H1 (cell line): ENCODE data around the gene EEPD1. TPM values are rescaled to one million over a fixed set of nuclear protein-coding genes. Genes with fewer than 3 reads are reported as not detected.

Experiments
- CTCF ChIA-PET: fragments of 300-600 bp; sonication (Branson Sonifier 250); formaldehyde crosslinking; loops from one replicate; lab custom pipeline; 2021; ENCODE audit not compliant: partially characterized antibody; lab: Charles Lee
- POLR2A ChIA-PET: fragments of 300-600 bp; sonication (Branson Sonifier 250); formaldehyde crosslinking; loops from one replicate; lab custom pipeline; 2021; ENCODE audit warnings: inconsistent platforms; ENCODE audit not compliant: partially characterized antibody; lab: Charles Lee
- DNase-seq, 2 experiments: peaks; one replicate each; pipeline versions ENCODE4 v3.0.0 to v3.0.0-alpha.2; 2010 to 2022; ENCODE audit warnings: low spot score in 2 of 2, low read depth in 1 of 2, mixed read lengths in 1 of 2
- FAIRE-seq: peaks from 2 replicates; lab custom pipeline; 2011; peaks lifted over from hg19 to GRCh38; lab: Jason Lieb, UNC
- H2AFZ ChIP-seq: 2 replicates; pipeline ENCODE4 v1.8.1; 2012; ENCODE audit warnings: low read length, inconsistent platforms
- H2AK5ac ChIP-seq: 2 replicates; pipeline ENCODE4 v1.6.1; 2013; ENCODE audit warnings: low read depth, low read length
- H2BK120ac ChIP-seq: replicated peaks from 2 replicates; pipeline ENCODE3; 2013; ENCODE audit warnings: low read depth, low read length, inconsistent platforms
- H2BK12ac ChIP-seq: 2 replicates; pipeline ENCODE4 v1.6.1; 2013; ENCODE audit warnings: low read depth, low read length
- H2BK15ac ChIP-seq: 2 replicates; pipeline ENCODE4 v1.6.1; 2013; ENCODE audit warnings: low read length
- H2BK20ac ChIP-seq: 2 replicates; pipeline ENCODE4 v1.6.1; 2013; ENCODE audit warnings: low read length
- H2BK5ac ChIP-seq: 2 replicates; pipeline ENCODE4 v1.6.1; 2013; ENCODE audit warnings: low read depth, low read length
- H3K14ac ChIP-seq: 2 replicates; pipeline ENCODE4 v1.6.1; 2013; ENCODE audit warnings: inconsistent platforms; ENCODE audit not compliant: insufficient read length
- H3K18ac ChIP-seq: 2 replicates; pipeline ENCODE4 v1.6.1; 2013; ENCODE audit warnings: low read length; ENCODE audit errors: extremely low read depth
- H3K23ac ChIP-seq: 2 replicates; pipeline ENCODE4 v1.6.1; 2013; ENCODE audit warnings: inconsistent platforms; ENCODE audit not compliant: insufficient read length
- H3K23me2 ChIP-seq: 2 replicates; pipeline ENCODE4 v1.6.1; 2013; ENCODE audit warnings: low read depth, low read length
- H3K27ac ChIP-seq: 2 replicates; pipeline ENCODE4 v1.6.1; 2011; ENCODE audit warnings: low read depth, low read length, inconsistent platforms
- H3K27me3 ChIP-seq, 4 experiments: replicated peaks in 1 of 4; 1 replicate in 1 of 4; 2 replicates in 3 of 4; pipeline versions ENCODE4 v1.6.1 to v1.8.1; 2011 to 2013; ENCODE audit warnings: low read length in 3 of 4, mild to moderate bottlenecking in 3 of 4, inconsistent platforms in 2 of 4, mixed read lengths in 2 of 4, moderate library complexity in 1 of 4; ENCODE audit not compliant: control insufficient read depth in 3 of 4, insufficient read depth in 3 of 4; ENCODE audit errors: extremely low read depth in 1 of 4
- H3K36me3 ChIP-seq, 4 experiments: 2 replicates each; pipeline versions ENCODE4 v1.6.1 to v1.8.1; 2011 to 2013; ENCODE audit warnings: mild to moderate bottlenecking in 4 of 4, low read length in 3 of 4, moderate library complexity in 2 of 4, control low read depth in 1 of 4, inconsistent platforms in 1 of 4; ENCODE audit not compliant: insufficient read depth in 4 of 4, control insufficient read depth in 2 of 4
- H3K4ac ChIP-seq: replicated peaks from 2 replicates; pipeline ENCODE3; 2013; ENCODE audit warnings: low read length, low read depth, mixed read lengths, inconsistent platforms; ENCODE audit not compliant: insufficient read length
- H3K4me1 ChIP-seq, 4 experiments: replicated peaks in 1 of 4; 1 replicate in 1 of 4; 2 replicates in 3 of 4; pipeline versions ENCODE4 v1.6.1 to v1.8.1; 2011 to 2013; ENCODE audit warnings: low read length in 3 of 4, inconsistent platforms in 2 of 4, mixed read lengths in 1 of 4; ENCODE audit not compliant: insufficient read depth in 4 of 4, control insufficient read depth in 3 of 4
- H3K4me2 ChIP-seq, 2 experiments: 2 replicates each; pipeline versions ENCODE4 v1.6.1 to v1.8.1; 2011 to 2013; ENCODE audit warnings: low read depth in 2 of 2, low read length in 2 of 2, control low read depth in 1 of 2, inconsistent platforms in 1 of 2, mild to moderate bottlenecking in 1 of 2; ENCODE audit not compliant: insufficient read depth in 1 of 2
- H3K4me3 ChIP-seq, 4 experiments: fragments of 200-600, 300-600 bp in 1 of 4; sonication (generic), shearing (Covaris generic), sonication (Bioruptor Twin) in 1 of 4; 2 replicates each; pipeline versions ENCODE4 v1.5.1 to v1.8.1; 2011 to 2016; ENCODE audit warnings: low read length in 4 of 4, low read depth in 3 of 4, control low read depth in 2 of 4, inconsistent platforms in 2 of 4, mild to moderate bottlenecking in 2 of 4, mixed read lengths in 1 of 4, moderate library complexity in 1 of 4; ENCODE audit not compliant: insufficient read depth in 2 of 4; ENCODE audit errors: extremely low read depth in 1 of 4
- H3K56ac ChIP-seq: replicated peaks from 2 replicates; pipeline ENCODE3; 2013; ENCODE audit warnings: low read depth, mild to moderate bottlenecking, mixed read lengths, low read length, inconsistent platforms; ENCODE audit not compliant: insufficient read length
- H3K79me1 ChIP-seq: 2 replicates; pipeline ENCODE4 v1.6.1; 2013; ENCODE audit warnings: low read depth, low read length, control low read depth
- H3K79me2 ChIP-seq, 2 experiments: 2 replicates each; pipeline versions ENCODE4 v1.6.1 to v1.8.1; 2012 to 2013; ENCODE audit warnings: low read length in 2 of 2, mild to moderate bottlenecking in 2 of 2, inconsistent platforms in 1 of 2; ENCODE audit not compliant: insufficient read depth in 2 of 2, control insufficient read depth in 1 of 2
- H3K9ac ChIP-seq, 4 experiments: replicated peaks in 1 of 4; 1 replicate in 1 of 4; 2 replicates in 3 of 4; pipeline versions ENCODE4 v1.6.1 to v1.8.1; 2011 to 2013; ENCODE audit warnings: low read depth in 3 of 4, low read length in 3 of 4, control low read depth in 2 of 4, mild to moderate bottlenecking in 2 of 4, moderate library complexity in 2 of 4, inconsistent platforms in 1 of 4; ENCODE audit errors: extremely low read depth in 1 of 4
- H3K9me3 ChIP-seq, 2 experiments: 2 replicates each; pipeline versions ENCODE4 v1.6.1 to v1.8.1; 2012 to 2013; ENCODE audit warnings: mild to moderate bottlenecking in 2 of 2, moderate library complexity in 2 of 2, control low read depth in 1 of 2, inconsistent platforms in 1 of 2, low read depth in 1 of 2, low read length in 1 of 2, mixed read lengths in 1 of 2; ENCODE audit not compliant: insufficient read depth in 2 of 2
- H4K20me1 ChIP-seq, 2 experiments: replicated peaks in 1 of 2; 2 replicates each; pipeline versions ENCODE3 to v1.8.1; 2011 to 2013; ENCODE audit warnings: inconsistent platforms in 2 of 2, low read length in 2 of 2, mild to moderate bottlenecking in 1 of 2; ENCODE audit not compliant: insufficient read depth in 2 of 2, control insufficient read depth in 1 of 2
- H4K5ac ChIP-seq: 2 replicates; pipeline ENCODE4 v1.6.1; 2013; ENCODE audit warnings: low read length, low read depth, mixed read lengths, inconsistent platforms; ENCODE audit not compliant: insufficient read length
- H4K8ac ChIP-seq: 2 replicates; pipeline ENCODE4 v1.8.0; 2013; ENCODE audit warnings: mild to moderate bottlenecking, moderate library complexity, low read length, inconsistent platforms; ENCODE audit not compliant: insufficient read depth; ENCODE audit errors: extremely low read depth
- H4K91ac ChIP-seq: replicated peaks from 2 replicates; pipeline ENCODE3; 2013; ENCODE audit warnings: low read length, mixed read lengths, inconsistent platforms; ENCODE audit not compliant: insufficient read length
- ATF3 ChIP-seq: IDR thresholded peaks from 2 replicates; pipeline ENCODE4 v1.6.1; 2011; ENCODE audit warnings: low read depth, mild to moderate bottlenecking, low read length; ENCODE audit not compliant: insufficient read depth
- CEBPB ChIP-seq: IDR thresholded peaks from 2 replicates; pipeline ENCODE4 v1.6.1; 2012; ENCODE audit warnings: low read depth, low read length
- KDM1A ChIP-seq: fragments of 200-600, 300-600 bp; sonication (generic); IDR thresholded peaks from 2 replicates; pipeline ENCODE4 v1.7.1; 2016; ENCODE audit warnings: mild to moderate bottlenecking, low read length, borderline replicate concordance
- POLR2AphosphoS5 ChIP-seq: IDR thresholded peaks from 2 replicates; pipeline ENCODE4 v1.6.1; 2011; ENCODE audit warnings: low read depth, low read length
- SAP30 ChIP-seq: fragments of 300-600 bp; sonication (generic); IDR thresholded peaks from 2 replicates; pipeline ENCODE4 v1.7.1; 2012; ENCODE audit warnings: low read length, moderate library complexity, mild to moderate bottlenecking, inconsistent platforms; ENCODE audit not compliant: insufficient read depth, insufficient replicate concordance
- SP2 ChIP-seq: IDR thresholded peaks from 2 replicates; pipeline ENCODE4 v1.6.1; 2012; ENCODE audit warnings: mild to moderate bottlenecking, low read length, inconsistent platforms
- SUZ12 ChIP-seq: fragments of 200-600 bp; sonication (generic); IDR thresholded peaks from 2 replicates; pipeline ENCODE4 v1.6.1; 2012; ENCODE audit warnings: mild to moderate bottlenecking, inconsistent platforms, low read length, moderate library complexity, mixed read lengths
- WGBS, 2 experiments: shearing (Covaris generic) in 1 of 2; methylation state at CpG; one replicate each; pipeline versions ENCODE4 v1.1.6 to v1.1.7; 2013 to 2015; ENCODE audit warnings: low lambda C conversion rate in 2 of 2, mixed read lengths in 2 of 2, inconsistent platforms in 1 of 2, low coverage in 1 of 2, missing lambda C conversion rate in 1 of 2; ENCODE audit not compliant: insufficient replicate concordance in 2 of 2, insufficient coverage in 1 of 2, insufficient read length in 1 of 2; ENCODE audit errors: extremely low coverage in 1 of 2, missing lambda C conversion rate in 1 of 2; 5-methylcytosine and 5-hydroxymethylcytosine counted together
- polyA plus RNA-seq, 7 experiments: library from polyadenylated mRNA; depleted of rRNA in 3 of 7; stranded (reverse) in 5 of 7; unstranded in 2 of 7; fragments of >200 nt in 5 of 7; fragments of 200-250 nt in 2 of 7; gene quantifications; 1 replicate in 5 of 7; 2 replicates in 1 of 7; 4 replicates in 1 of 7; pipeline versions ENCODE4 v1.2.1 to v1.2.3, GENCODE V29; 2011 to 2013; ENCODE audit warnings: missing spikeins in 2 of 7, mixed read lengths in 2 of 7
- total RNA-seq: library from RNA; stranded (reverse); fragmentation: NEBNext Ultra II Directional; extraction: Animal tissue kit (Norgen Biotek cat#: 25700); gene quantifications from 2 replicates; pipeline ENCODE4 v1.2.1, GENCODE V29; 2021

EEPD1 gene
- total and polyA plus RNA-seq, 2 of the 8 experiments (the other 6 are each of a cell fraction or from before 2014, with no cell fraction given) = 3.1 to 7.8 TPM

GRCh38 chr7:36288501-36288900, 135.4 kb downstream of the EEPD1 start:
- Histone ChIP-seq H4K5ac (no peak overlapping the region), H3K18ac (no peak overlapping the region), H2BK5ac (no peak overlapping the region), H3K23ac (no peak overlapping the region), H3K79me1 (no peaks in the 10 kb centered on the region), H3K4me3 (no peak overlapping the region), H4K8ac (no peak overlapping the region), H3K27ac (no peak overlapping the region), H3K4me1 (peaks cover 6 to 16% (median 8%) of the 10 kb centered on the region in 4 experiments; a peak in 5 of 7 replicates), H3K56ac (no peak overlapping the region), H3K27me3 (no peaks in the 10 kb centered on the region), H3K9me3 (no peaks in the 10 kb centered on the region), H3K4me2 (no peak overlapping the region), H3K14ac (no peak overlapping the region), H4K91ac (no peak overlapping the region), H3K23me2 (no peaks in the 10 kb centered on the region), H2BK120ac (no peak overlapping the region), H2BK12ac (no peak overlapping the region)
- FAIRE-seq = no peak
- no peak for DNase-seq
- 91% methylated on average over 4 of the region's 5 CpGs; no CpG with 5 or more reads in 1 of the 2 experiments for WGBS, 2 experiments
- TF ChIP-seq SAP30 (no peak), CEBPB (no peak), SUZ12 (no peak), POLR2AphosphoS5 (no peak), ATF3 (no peak), SP2 (no peak), KDM1A (no peak)
- TF ChIP-seq, all 59 proteins: peak for 0
- Histone ChIP-seq H2AFZ (no peak overlapping the region), H3K4ac (no peak overlapping the region), H3K79me2 (no peaks in the 10 kb centered on the region), H2AK5ac (no peak overlapping the region), H4K20me1 (no peaks in the 10 kb centered on the region), H3K36me3 (no peaks in the 10 kb centered on the region; a peak in 1 of 8 replicates), H3K9ac (no peak overlapping the region), H2BK15ac (peak overlapping the region; percentile 25; the same call in 1 of the 2 replicates), H2BK20ac (no peak overlapping the region)
- ChIA-PET CTCF (interaction anchor here (0.9 to 5.1 kb wide), 8 partner anchors 9 to 317 kb away, joined by 3 to 59 read pairs (median 4); no protein-coding TSS in a partner anchor), POLR2A (no interaction called here)
